Esophagus (tissue), 2 donors: ENCODE measurements around the gene CFAP61. TPM values are rescaled to one million over a fixed set of nuclear protein-coding genes. Genes with fewer than 3 reads are reported as not detected.
"Not testable (repeated sequence)": the region's sequence is repeated elsewhere in the genome, so short reads cannot be mapped to it uniquely, and the experiment has no call there.

Experiments
- H3K27ac ChIP-seq, 2 donors: one replicate each; pipeline ENCODE4 v1.5.1; 2013; ENCODE audit warnings: low read depth in 2 of 2, mild to moderate bottlenecking in 2 of 2, inconsistent platforms in 1 of 2, low read length in 1 of 2, moderate library complexity in 1 of 2
- H3K27me3 ChIP-seq, 2 donors: one replicate each; pipeline ENCODE4 v1.6.1; 2013; ENCODE audit warnings: low read length in 2 of 2, control low read depth in 1 of 2, mild to moderate bottlenecking in 1 of 2; ENCODE audit not compliant: insufficient read depth in 2 of 2, control insufficient read depth in 1 of 2
- H3K36me3 ChIP-seq, 2 donors: one replicate each; pipeline ENCODE4 v1.6.1; 2013; ENCODE audit warnings: low read length in 1 of 2; ENCODE audit not compliant: control insufficient read depth in 2 of 2, insufficient read depth in 2 of 2
- H3K4me1 ChIP-seq, 2 donors: one replicate each; pipeline ENCODE4 v1.6.1; 2013; ENCODE audit warnings: low read length in 1 of 2; ENCODE audit not compliant: control insufficient read depth in 2 of 2, insufficient read depth in 2 of 2
- H3K4me3 ChIP-seq, 2 donors: one replicate each; pipeline ENCODE4 v1.5.1; 2013; ENCODE audit warnings: low read length in 2 of 2, mild to moderate bottlenecking in 2 of 2, low read depth in 1 of 2, moderate library complexity in 1 of 2
- H3K9me3 ChIP-seq, 2 donors: one replicate each; pipeline ENCODE4 v1.6.1; 2013; ENCODE audit warnings: mild to moderate bottlenecking in 2 of 2, low read depth in 1 of 2, low read length in 1 of 2, moderate library complexity in 1 of 2; ENCODE audit not compliant: control insufficient read depth in 2 of 2, insufficient read depth in 1 of 2
- WGBS, 2 donors: extraction: QIAGEN DNeasy Blood & Tissue Kit; methylation state at CpG; one replicate each; pipeline ENCODE4 v1.1.7; 2013; 5-methylcytosine and 5-hydroxymethylcytosine counted together
- polyA plus RNA-seq, 2 donors: library from polyadenylated mRNA; stranded (reverse); fragments of 200-250 nt; gene quantifications; one replicate each; pipeline ENCODE4 v1.2.3, GENCODE V29; 2013
- donor health status: healthy with polysubstance abuse.
- donor health status: Bipolar disorder and iron deficiency.

Gene CFAP61
- polyA plus RNA-seq, 2 donors = not detected

- Histone ChIP-seq H3K9me3 (peaks cover 0 to 2% of the 10 kb centered on the region in 2 donors), H3K27me3 (no peaks in the 10 kb centered on the region), H3K4me1 (no peaks in the 10 kb centered on the region), H3K4me3 (no peak overlapping the region), H3K36me3 (no peaks in the 10 kb centered on the region), H3K27ac (no peak overlapping the region)
- 51 to 59% methylated on average over 5 of the region's 5 CpGs for WGBS, 2 donors
Measured at GRCh38 chr20:20211274-20211987, 159.1 kb downstream of the CFAP61 start.

DNA sequence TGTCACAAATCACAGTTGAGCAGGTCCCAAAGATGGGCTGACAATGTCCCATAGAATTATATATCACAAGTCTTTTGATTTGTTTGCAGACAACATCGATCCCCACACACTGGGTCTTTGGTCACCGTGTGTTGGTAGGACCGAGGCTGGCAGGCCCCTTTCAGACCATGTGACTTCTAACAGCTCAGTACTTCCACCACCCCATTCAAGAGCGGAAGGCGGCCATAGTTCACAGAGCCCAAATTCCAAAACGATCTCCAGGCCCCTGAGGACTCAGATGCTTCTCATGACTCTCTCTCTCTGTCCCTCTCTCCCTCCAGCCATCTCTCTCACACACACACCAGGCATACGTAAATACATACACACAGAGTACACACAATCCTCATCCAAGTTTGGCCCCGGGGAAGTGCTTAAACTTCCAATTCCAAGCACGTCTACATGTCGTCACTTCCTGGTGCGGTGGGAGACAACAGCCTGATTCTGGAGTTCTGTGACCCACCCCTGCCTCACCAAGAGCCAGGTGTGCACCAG, 159.7 kb downstream of the CFAP61 start:
- WGBS, 2 donors = 85 to 86% methylated on average over 11 of the region's 11 CpGs
- Histone ChIP-seq H3K27me3 (no peaks in the 10 kb centered on the region), H3K4me3 (no peak overlapping the region), H3K36me3 (no peaks in the 10 kb centered on the region), H3K9me3 (peaks cover 0 to 2% of the 10 kb centered on the region in 2 donors), H3K4me1 (no peaks in the 10 kb centered on the region), H3K27ac (no peak overlapping the region)

DNA sequence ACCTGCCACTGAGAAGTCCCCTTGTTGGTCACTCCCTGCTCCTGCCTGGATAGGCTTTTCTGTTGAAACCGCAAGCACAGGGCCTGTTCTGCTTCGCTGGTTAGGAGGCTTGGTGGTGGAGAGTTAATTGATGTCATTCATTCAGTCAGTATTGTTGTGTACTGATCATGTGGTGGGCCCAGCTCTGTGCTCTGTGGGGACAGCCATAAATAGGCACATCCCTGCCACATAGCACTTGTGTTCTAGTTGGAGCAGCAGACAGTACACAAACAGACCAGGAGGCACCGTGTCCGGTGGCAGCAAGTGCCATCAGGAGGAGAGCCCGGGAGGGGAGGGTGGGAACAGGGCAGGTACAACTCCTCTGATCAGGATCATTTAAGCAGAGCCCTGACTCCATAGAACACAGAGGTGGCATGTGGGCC, 160.4 kb downstream of the CFAP61 start:
- Histone ChIP-seq H3K4me3 (no peak overlapping the region), H3K9me3 (peaks cover 0 to 2% of the 10 kb centered on the region in 2 donors), H3K4me1 (no peaks in the 10 kb centered on the region), H3K27me3 (no peaks in the 10 kb centered on the region), H3K27ac (no peak overlapping the region), H3K36me3 (no peaks in the 10 kb centered on the region)
- 77 to 93% methylated on average over 5 of the region's 5 CpGs for WGBS, 2 donors

DNA sequence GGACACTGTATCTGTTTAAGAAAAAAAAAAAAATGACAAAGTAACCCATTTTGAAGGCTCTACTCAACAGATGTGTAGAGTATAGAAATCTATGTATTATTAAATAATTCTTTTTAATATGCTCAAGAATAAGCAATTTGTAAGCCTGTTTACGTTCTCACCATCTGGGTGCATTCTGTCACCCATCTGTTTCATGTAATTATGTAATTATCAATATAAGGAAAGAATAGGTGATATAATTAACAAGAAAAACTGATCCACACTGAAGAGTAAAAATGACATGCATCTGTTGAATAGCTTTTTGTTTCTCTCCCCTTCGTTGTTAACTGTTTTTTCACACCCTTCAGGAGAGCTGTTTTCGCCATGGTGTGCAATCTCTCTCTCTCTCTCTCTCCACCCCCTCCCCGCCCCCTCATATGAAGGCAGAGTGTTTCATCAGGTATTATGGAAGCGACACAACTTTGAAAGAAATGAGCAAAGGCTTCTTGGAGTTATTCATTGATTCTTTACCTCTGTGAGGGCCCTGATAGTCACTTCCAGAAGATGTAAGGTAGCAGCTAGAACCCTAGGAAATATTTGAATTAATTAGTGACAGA, 161.3 kb downstream of the CFAP61 start:
- WGBS, 2 donors = 66 to 71% methylated on average over 5 of the region's 5 CpGs
- Histone ChIP-seq H3K9me3 (peaks cover 0 to under 1% of the 10 kb centered on the region in 2 donors), H3K36me3 (no peaks in the 10 kb centered on the region), H3K27ac (no peak overlapping the region), H3K27me3 (no peaks in the 10 kb centered on the region), H3K4me3 (no peak overlapping the region), H3K4me1 (no peaks in the 10 kb centered on the region)

- H3K4me1 ChIP-seq = no peaks in the 10 kb centered on the region
- H3K27me3 ChIP-seq = no peaks in the 10 kb centered on the region
- no peaks in the 10 kb centered on the region for H3K36me3 ChIP-seq
- H3K4me3 ChIP-seq = no peak overlapping the region
- H3K9me3 ChIP-seq = no peaks in the 10 kb centered on the region
- WGBS, 2 donors = 50 to 69% methylated on average over 7 of the region's 7 CpGs
- H3K27ac ChIP-seq = no peak overlapping the region
Measured at GRCh38 chr20:20214757-20215275, 162.5 kb downstream of the CFAP61 start.

- Histone ChIP-seq H3K4me3 (no peak overlapping the region), H3K9me3 (no peaks in the 10 kb centered on the region), H3K27me3 (no peaks in the 10 kb centered on the region), H3K36me3 (no peaks in the 10 kb centered on the region), H3K4me1 (no peaks in the 10 kb centered on the region), H3K27ac (no peak overlapping the region)
- 39 to 46% methylated on average over 12 of the region's 12 CpGs for WGBS, 2 donors
Measured at GRCh38 chr20:20215976-20216727, 163.8 kb downstream of the CFAP61 start.

DNA sequence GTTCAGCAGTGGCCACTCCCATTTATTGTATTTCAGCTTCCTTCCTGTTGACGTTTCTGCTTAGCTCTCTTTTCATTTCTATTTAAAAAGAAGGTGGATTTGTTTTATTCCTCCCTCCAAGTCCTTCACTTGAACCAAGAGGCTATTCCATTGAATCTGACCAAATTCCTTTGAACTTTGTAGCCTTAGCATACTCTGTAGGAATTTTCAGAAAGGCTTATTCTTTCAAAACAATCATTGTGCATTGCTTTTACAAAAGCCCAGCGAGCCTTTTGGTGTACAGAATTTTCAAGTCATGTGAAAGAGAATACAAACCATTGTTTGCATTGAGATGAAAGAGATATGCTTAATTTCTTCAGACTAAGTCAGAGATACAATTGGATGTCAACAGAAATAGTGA, 164.6 kb downstream of the CFAP61 start:
- H3K4me1 ChIP-seq = no peaks in the 10 kb centered on the region
- H3K4me3 ChIP-seq = no peak overlapping the region
- H3K9me3 ChIP-seq = no peaks in the 10 kb centered on the region
- no peaks in the 10 kb centered on the region for H3K27me3 ChIP-seq
- H3K27ac ChIP-seq = no peak overlapping the region
- no peaks in the 10 kb centered on the region for H3K36me3 ChIP-seq
- 39 to 41% methylated on average over 2 of the region's 2 CpGs for WGBS, 2 donors

DNA sequence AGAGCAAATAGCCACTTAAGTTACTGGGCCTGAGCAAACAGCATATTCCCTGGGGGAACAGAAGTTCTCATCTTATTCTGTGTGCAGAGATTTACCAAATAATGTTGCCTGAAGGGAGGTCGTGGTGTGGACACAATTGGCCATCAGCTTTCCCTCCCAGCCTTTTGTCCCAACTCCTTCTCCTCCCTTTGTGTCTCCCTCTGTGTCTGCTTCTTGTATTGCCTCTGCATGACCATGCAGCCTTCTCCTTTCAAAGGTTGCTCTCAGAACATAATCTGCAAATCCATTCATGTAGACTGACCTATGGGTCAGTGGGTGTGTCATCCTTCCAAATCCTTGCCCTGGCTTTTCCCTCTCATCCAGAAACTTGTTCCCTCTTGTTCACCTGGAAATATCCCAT, 165.3 kb downstream of the CFAP61 start:
- H3K9me3 ChIP-seq = no peaks in the 10 kb centered on the region
- no peak overlapping the region for H3K27ac ChIP-seq
- no peak overlapping the region for H3K4me3 ChIP-seq
- H3K36me3 ChIP-seq = no peaks in the 10 kb centered on the region
- H3K4me1 ChIP-seq = no peaks in the 10 kb centered on the region
- WGBS, 2 donors = 39 to 43% methylated on average over 1 of the region's 1 CpG
- no peaks in the 10 kb centered on the region for H3K27me3 ChIP-seq

- not testable (repeated sequence) for H3K27ac ChIP-seq, H3K27me3 ChIP-seq, H3K36me3 ChIP-seq, H3K4me3 ChIP-seq, H3K9me3 ChIP-seq, H3K4me1 ChIP-seq
- WGBS, 2 donors = 78 to 85% methylated on average over 4 of the region's 4 CpGs
Measured at GRCh38 chr20:20218106-20218505, 165.8 kb downstream of the CFAP61 start.
